Thoracic aorta (tissue), 2 donors: ENCODE measurements around the gene SKP2. TPM values are rescaled to one million over a fixed set of nuclear protein-coding genes. Genes with fewer than 3 reads are reported as not detected.

Experiments
- ATAC-seq: fragments of 150-250 bp; one replicate; pipeline ENCODE4 v1.8.0; 2017; ENCODE audit warnings: low read depth; ENCODE audit not compliant: insufficient number of reproducible peaks, low FRiP score
- DNase-seq: peaks from one replicate; pipeline ENCODE4 v3.0.0-alpha.2; 2020; ENCODE audit warnings: low spot score
- H3K27ac ChIP-seq, 2 donors: fragments of 200-600 bp; sonication (generic); 1 replicate in 1 of 2; 2 replicates in 1 of 2; pipeline ENCODE4 v1.5.1; 2016; ENCODE audit warnings: mild to moderate bottlenecking in 2 of 2, moderate library complexity in 2 of 2
- H3K27me3 ChIP-seq: fragments of 200-600 bp; sonication (generic); replicated peaks from 2 replicates; pipeline ENCODE4 v1.6.0; 2016; ENCODE audit warnings: mild to moderate bottlenecking; ENCODE audit not compliant: insufficient read depth
- H3K36me3 ChIP-seq: fragments of 200-600 bp; sonication (generic); one replicate; pipeline ENCODE4 v1.5.1; 2016
- H3K4me1 ChIP-seq, 2 donors: fragments of 200-600 bp; sonication (generic); 1 replicate in 1 of 2; 2 replicates in 1 of 2; pipeline versions ENCODE4 v1.5.1 to v1.6.0; 2016; ENCODE audit warnings: low read depth in 2 of 2, mild to moderate bottlenecking in 1 of 2; ENCODE audit not compliant: control insufficient read depth in 1 of 2
- H3K4me3 ChIP-seq: fragments of 200-600 bp; sonication (generic); 2 replicates; pipeline ENCODE4 v1.5.1; 2016; ENCODE audit warnings: mild to moderate bottlenecking
- H3K9me3 ChIP-seq: fragments of 200-600 bp; sonication (generic); 2 replicates; pipeline ENCODE4 v1.5.1; 2016
- total RNA-seq, 2 donors: library from RNA; depleted of rRNA; stranded (reverse); fragments of >200 nt; gene quantifications; one replicate each; pipeline versions ENCODE4 v1.1.0 to v1.2.3, GENCODE V29; 2016
- TF ChIP-seq, protein P1 (sequence below): fragments of 200-600 bp; sonication (generic); IDR thresholded peaks from one replicate; pipeline ENCODE4 v1.5.1; 2019; ENCODE audit warnings: antibody characterized with exemption

The SKP2 gene
- total RNA-seq, 2 donors from 2014 or later: 6.4 to 7.8 TPM

- ATAC-seq: no peak
Observed at GRCh38 chr5:36199620-36200019, 47.7 kb downstream of the SKP2 start.

GRCh38 chr5:36200513-36200912, 48.6 kb downstream of the SKP2 start:
- no peaks in the 10 kb centered on the region for H3K9me3 ChIP-seq
- no peak for ATAC-seq
- peaks cover 0 to 5% of the 10 kb centered on the region in 2 donors for H3K4me1 ChIP-seq
- TF ChIP-seq, protein P1, sequence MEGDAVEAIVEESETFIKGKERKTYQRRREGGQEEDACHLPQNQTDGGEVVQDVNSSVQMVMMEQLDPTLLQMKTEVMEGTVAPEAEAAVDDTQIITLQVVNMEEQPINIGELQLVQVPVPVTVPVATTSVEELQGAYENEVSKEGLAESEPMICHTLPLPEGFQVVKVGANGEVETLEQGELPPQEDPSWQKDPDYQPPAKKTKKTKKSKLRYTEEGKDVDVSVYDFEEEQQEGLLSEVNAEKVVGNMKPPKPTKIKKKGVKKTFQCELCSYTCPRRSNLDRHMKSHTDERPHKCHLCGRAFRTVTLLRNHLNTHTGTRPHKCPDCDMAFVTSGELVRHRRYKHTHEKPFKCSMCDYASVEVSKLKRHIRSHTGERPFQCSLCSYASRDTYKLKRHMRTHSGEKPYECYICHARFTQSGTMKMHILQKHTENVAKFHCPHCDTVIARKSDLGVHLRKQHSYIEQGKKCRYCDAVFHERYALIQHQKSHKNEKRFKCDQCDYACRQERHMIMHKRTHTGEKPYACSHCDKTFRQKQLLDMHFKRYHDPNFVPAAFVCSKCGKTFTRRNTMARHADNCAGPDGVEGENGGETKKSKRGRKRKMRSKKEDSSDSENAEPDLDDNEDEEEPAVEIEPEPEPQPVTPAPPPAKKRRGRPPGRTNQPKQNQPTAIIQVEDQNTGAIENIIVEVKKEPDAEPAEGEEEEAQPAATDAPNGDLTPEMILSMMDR: no peak
- no peaks in the 10 kb centered on the region for H3K27me3 ChIP-seq
- peaks cover 29% of the 10 kb centered on the region for H3K36me3 ChIP-seq
- no peak for DNase-seq
- H3K4me3 ChIP-seq: no peak overlapping the region
- no peak overlapping the region for H3K27ac ChIP-seq

More at GRCh38 chr5:36199620-36200019, 47.7 kb downstream of the SKP2 start:
- Histone ChIP-seq H3K27me3 (no peaks in the 10 kb centered on the region), H3K9me3 (no peaks in the 10 kb centered on the region), H3K4me3 (no peak overlapping the region), H3K27ac (no peak overlapping the region), H3K4me1 (peaks cover 0 to 5% of the 10 kb centered on the region in 2 donors), H3K36me3 (peaks cover 29% of the 10 kb centered on the region)
- no peak for DNase-seq
- TF ChIP-seq, protein P1: no peak

- H3K27me3 ChIP-seq: no peaks in the 10 kb centered on the region
- H3K4me3 ChIP-seq: no peak overlapping the region
- peaks cover 24% of the 10 kb centered on the region for H3K36me3 ChIP-seq
- no peaks in the 10 kb centered on the region for H3K9me3 ChIP-seq
- ATAC-seq (no peak), DNase-seq (no peak)
- peaks cover 0 to 5% of the 10 kb centered on the region in 2 donors for H3K4me1 ChIP-seq
- TF ChIP-seq, protein P1: no peak
- no peak overlapping the region for H3K27ac ChIP-seq
Observed at GRCh38 chr5:36202521-36202961, 50.6 kb downstream of the SKP2 start.

- Histone ChIP-seq H3K27ac (no peak overlapping the region), H3K27me3 (no peaks in the 10 kb centered on the region), H3K4me3 (no peak overlapping the region), H3K4me1 (peaks cover 0 to 5% of the 10 kb centered on the region in 2 donors), H3K9me3 (no peaks in the 10 kb centered on the region), H3K36me3 (peaks cover 17% of the 10 kb centered on the region)
- ATAC-seq (no peak), DNase-seq (no peak)
- TF ChIP-seq, protein P1: no peak
Observed at GRCh38 chr5:36205329-36205728, 53.4 kb downstream of the SKP2 start.

DNA sequence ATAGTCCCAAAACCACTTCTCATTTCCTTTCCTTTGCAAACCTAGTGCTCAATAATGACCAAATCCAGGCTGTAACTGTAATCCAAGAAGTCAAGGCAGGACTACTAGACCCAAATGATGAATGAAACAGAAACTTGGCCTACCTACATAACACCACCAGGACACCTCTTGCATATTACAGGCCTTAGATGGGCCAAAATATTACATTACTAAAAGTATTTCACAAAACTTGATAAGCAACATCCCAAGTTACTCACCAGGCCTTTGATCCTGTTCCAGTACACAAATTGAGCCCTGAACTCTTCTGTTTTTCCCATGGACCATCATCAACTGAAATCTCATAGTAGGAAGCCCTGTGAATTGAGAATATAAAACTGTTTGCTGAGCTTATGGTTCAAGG, 55.0 kb downstream of the SKP2 start:
- Histone ChIP-seq H3K27ac (no peak overlapping the region), H3K4me1 (peaks cover 0 to 5% of the 10 kb centered on the region in 2 donors), H3K36me3 (peaks cover 11% of the 10 kb centered on the region), H3K4me3 (no peak overlapping the region), H3K27me3 (no peaks in the 10 kb centered on the region), H3K9me3 (no peaks in the 10 kb centered on the region)
- ATAC-seq: no peak
- TF ChIP-seq, protein P1: no peak
- no peak for DNase-seq
